Measurements from ENCODE around the gene SPEN. TPM values are rescaled to one million over a fixed set of nuclear protein-coding genes. Genes with fewer than 3 reads are reported as not detected.

The SPEN gene
- polyA plus RNA-seq, 1 of the 3 experiments (the other 2 are of a cell fraction) = 6.1 TPM

- peaks cover 17 to 94% of the 10 kb centered on the region in 2 experiments for H3K36me3 ChIP-seq (replicated peaks in 1 of 2; ENCODE audit: control insufficient read depth in 1 of 2, insufficient read depth in 2 of 2, low read length in 1 of 2)
- H3K4me3 ChIP-seq (ENCODE audit: low read depth in 2 of 2, low read length in 1 of 2) = no peak overlapping the region
- no peak for DNase-seq
- ChIA-PET CTCF (interaction anchor here (0.6 to 1.2 kb wide), 3 partner anchors 12 to 128 kb away, joined by 3 read pairs; no protein-coding TSS in a partner anchor), POLR2A (no interaction called here)
- peaks cover 8 to 43% of the 10 kb centered on the region in 2 experiments; a peak in 3 of 4 replicates for H3K4me1 ChIP-seq (ENCODE audit: control insufficient read depth in 1 of 2, insufficient read depth in 2 of 2, low read depth in 1 of 2, low read length in 1 of 2)
- peaks cover 24% of the 10 kb centered on the region for H3K79me2 ChIP-seq (ENCODE audit: insufficient read depth)
- no peak overlapping the region for H2AFZ ChIP-seq (ENCODE audit: low read depth)
- H3K9me2 ChIP-seq = no peaks in the 10 kb centered on the region
- H3K9me3 ChIP-seq = no peaks in the 10 kb centered on the region
- no peak overlapping the region for H3K27ac ChIP-seq (ENCODE audit: low read depth in 2 of 2, low read length in 1 of 2)
- TF ChIP-seq USF2 (IDR thresholded peaks at IDR 0.05; ENCODE audit: borderline replicate concordance, low read depth, low read length) = no peak
- no peak for TF ChIP-seq ELF1 (IDR thresholded peaks at IDR 0.05)
- TF ChIP-seq, protein P1, sequence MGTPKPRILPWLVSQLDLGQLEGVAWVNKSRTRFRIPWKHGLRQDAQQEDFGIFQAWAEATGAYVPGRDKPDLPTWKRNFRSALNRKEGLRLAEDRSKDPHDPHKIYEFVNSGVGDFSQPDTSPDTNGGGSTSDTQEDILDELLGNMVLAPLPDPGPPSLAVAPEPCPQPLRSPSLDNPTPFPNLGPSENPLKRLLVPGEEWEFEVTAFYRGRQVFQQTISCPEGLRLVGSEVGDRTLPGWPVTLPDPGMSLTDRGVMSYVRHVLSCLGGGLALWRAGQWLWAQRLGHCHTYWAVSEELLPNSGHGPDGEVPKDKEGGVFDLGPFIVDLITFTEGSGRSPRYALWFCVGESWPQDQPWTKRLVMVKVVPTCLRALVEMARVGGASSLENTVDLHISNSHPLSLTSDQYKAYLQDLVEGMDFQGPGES (IDR thresholded peaks at IDR 0.05; ENCODE audit: low read depth, low read length) = no peak
- no peak for TF ChIP-seq NRF1 (IDR thresholded peaks at IDR 0.05; ENCODE audit: low read depth, low read length)
- no peak for TF ChIP-seq MAX (IDR thresholded peaks at IDR 0.05; ENCODE audit: low read depth)
- no peak for TF ChIP-seq SIN3A (IDR thresholded peaks at IDR 0.05; ENCODE audit: borderline replicate concordance, low read depth, low read length)
- TF ChIP-seq GABPA (IDR thresholded peaks at IDR 0.05; ENCODE audit: low read depth) = no peak
- TF ChIP-seq JUND (IDR thresholded peaks at IDR 0.05) = no peak
- no peak for TF ChIP-seq FOXM1 (IDR thresholded peaks at IDR 0.05; ENCODE audit: low read depth)
- TF ChIP-seq, protein P2, sequence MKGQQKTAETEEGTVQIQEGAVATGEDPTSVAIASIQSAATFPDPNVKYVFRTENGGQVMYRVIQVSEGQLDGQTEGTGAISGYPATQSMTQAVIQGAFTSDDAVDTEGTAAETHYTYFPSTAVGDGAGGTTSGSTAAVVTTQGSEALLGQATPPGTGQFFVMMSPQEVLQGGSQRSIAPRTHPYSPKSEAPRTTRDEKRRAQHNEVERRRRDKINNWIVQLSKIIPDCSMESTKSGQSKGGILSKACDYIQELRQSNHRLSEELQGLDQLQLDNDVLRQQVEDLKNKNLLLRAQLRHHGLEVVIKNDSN (IDR thresholded peaks at IDR 0.05; ENCODE audit: borderline replicate concordance, low read depth) = no peak
- no peaks in the 10 kb centered on the region for H3K27me3 ChIP-seq (ENCODE audit: insufficient read depth)
- H4K20me1 ChIP-seq (ENCODE audit: insufficient read depth) = no peaks in the 10 kb centered on the region; the same call in 1 of the 2 replicates
- 80% methylated on average over 1 of the region's 22 CpGs for WGBS (ENCODE audit: low lambda C conversion rate)
- H3K4me2 ChIP-seq = no peak overlapping the region
- H3F3A ChIP-seq (replicated peaks; ENCODE audit: insufficient read depth) = peaks cover 25% of the 10 kb centered on the region
- H3K9ac ChIP-seq = no peak overlapping the region
Observed at GRCh38 chr1:15943992-15944307, 96.4 kb downstream of the SPEN start.

DNA sequence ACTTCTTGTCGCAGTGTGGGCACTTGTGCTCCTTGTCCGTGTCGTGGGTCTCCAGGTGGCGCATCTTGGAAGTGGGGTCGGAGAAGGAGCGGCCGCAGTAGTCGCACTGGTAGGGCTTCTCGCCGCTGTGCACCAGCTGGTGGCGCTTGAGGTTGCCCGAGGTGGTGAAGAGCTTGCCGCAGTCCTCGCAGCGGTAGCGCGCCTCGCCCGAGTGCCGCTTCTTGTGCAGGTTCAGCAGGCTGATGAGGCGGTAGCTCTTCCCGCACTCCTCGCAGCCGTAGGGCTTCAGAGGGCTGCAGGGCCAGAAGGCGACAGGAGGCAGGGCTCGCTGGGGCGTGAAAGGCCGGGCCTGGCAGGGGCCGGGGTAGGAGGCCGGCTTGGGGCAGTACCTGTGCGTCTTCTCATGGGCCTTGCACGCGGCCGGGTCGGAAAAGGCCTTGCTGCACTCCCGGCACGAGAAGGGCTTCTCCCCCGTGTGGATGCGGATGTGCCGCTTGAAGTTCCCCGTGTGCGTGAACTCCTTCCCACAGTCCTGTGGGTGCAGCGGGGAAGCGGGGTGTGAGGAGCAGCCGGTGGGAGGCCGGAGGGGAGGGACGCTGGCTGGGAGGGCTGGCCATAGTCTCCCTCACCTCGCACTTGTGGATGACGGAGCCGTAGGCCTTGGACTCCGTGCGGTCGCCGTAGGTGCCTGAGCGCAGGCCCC is 97.0 kb downstream of the SPEN start:
- CTCF ChIA-PET = interaction anchor here (1.2 kb wide), 1 partner anchor 13 kb away, joined by 3 read pairs; no protein-coding TSS in a partner anchor

More for the DNA sequence above, 97.0 kb downstream of the SPEN start:
- Histone ChIP-seq H3K4me1 (ENCODE audit: control insufficient read depth in 1 of 2, insufficient read depth in 2 of 2, low read depth in 1 of 2, low read length in 1 of 2) (peaks cover 13 to 43% of the 10 kb centered on the region in 2 experiments; a peak in 3 of 4 replicates), H3K79me2 (ENCODE audit: insufficient read depth) (peaks cover 29% of the 10 kb centered on the region), H3K9me2 (no peaks in the 10 kb centered on the region), H3K9me3 (no peaks in the 10 kb centered on the region), H2AFZ (ENCODE audit: low read depth) (no peak overlapping the region), H3F3A (replicated peaks; ENCODE audit: insufficient read depth) (peaks cover 25% of the 10 kb centered on the region), H3K36me3 (replicated peaks in 1 of 2; ENCODE audit: control insufficient read depth in 1 of 2, insufficient read depth in 2 of 2, low read length in 1 of 2) (peaks cover 15 to 90% of the 10 kb centered on the region in 2 experiments), H3K4me3 (ENCODE audit: low read depth in 2 of 2, low read length in 1 of 2) (no peak overlapping the region), H3K9ac (no peak overlapping the region), H4K20me1 (ENCODE audit: insufficient read depth) (no peaks in the 10 kb centered on the region; the same call in 1 of the 2 replicates), H3K27me3 (ENCODE audit: insufficient read depth) (no peaks in the 10 kb centered on the region), H3K4me2 (no peak overlapping the region), H3K27ac (ENCODE audit: low read depth in 2 of 2, low read length in 1 of 2) (no peak overlapping the region)
- DNase-seq = no peak
- TF ChIP-seq, protein P1 (IDR thresholded peaks at IDR 0.05; ENCODE audit: low read depth, low read length) = no peak
- TF ChIP-seq MEF2A (IDR thresholded peaks at IDR 0.05; ENCODE audit: borderline replicate concordance, low read depth) (no peak), ELF1 (IDR thresholded peaks at IDR 0.05) (no peak), FOSL2 (IDR thresholded peaks at IDR 0.05; ENCODE audit: borderline replicate concordance, low read depth) (no peak), FOXJ3 (CRISPR knock-in tag; IDR thresholded peaks at IDR 0.05) (no peak), YY1 (IDR thresholded peaks at IDR 0.05; ENCODE audit: low read depth) (no peak), NFIC (IDR thresholded peaks at IDR 0.05; ENCODE audit: borderline replicate concordance) (no peak), EP300 (IDR thresholded peaks at IDR 0.05; ENCODE audit: borderline replicate concordance in 1 of 2, low read depth in 1 of 2, low read length in 1 of 2) (no peak), SIN3A (IDR thresholded peaks at IDR 0.05; ENCODE audit: borderline replicate concordance, low read depth, low read length) (no peak)
- TF ChIP-seq, protein P3, sequence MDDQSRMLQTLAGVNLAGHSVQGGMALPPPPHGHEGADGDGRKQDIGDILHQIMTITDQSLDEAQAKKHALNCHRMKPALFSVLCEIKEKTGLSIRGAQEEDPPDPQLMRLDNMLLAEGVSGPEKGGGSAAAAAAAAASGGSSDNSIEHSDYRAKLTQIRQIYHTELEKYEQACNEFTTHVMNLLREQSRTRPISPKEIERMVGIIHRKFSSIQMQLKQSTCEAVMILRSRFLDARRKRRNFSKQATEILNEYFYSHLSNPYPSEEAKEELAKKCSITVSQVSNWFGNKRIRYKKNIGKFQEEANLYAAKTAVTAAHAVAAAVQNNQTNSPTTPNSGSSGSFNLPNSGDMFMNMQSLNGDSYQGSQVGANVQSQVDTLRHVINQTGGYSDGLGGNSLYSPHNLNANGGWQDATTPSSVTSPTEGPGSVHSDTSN (IDR thresholded peaks at IDR 0.05) = no peak
- 98% methylated on average over 50 of the region's 55 CpGs for WGBS (ENCODE audit: low lambda C conversion rate)
- POLR2A ChIA-PET = no interaction called here
